H1 (cell line): Measurements from ENCODE around the gene SYK.

Experiments
- ATF2 ChIP-seq: IDR thresholded peaks from 2 replicates; pipeline ENCODE4 v1.6.1; 2012; ENCODE audit warnings: low read length, inconsistent platforms
- BACH1 ChIP-seq: IDR thresholded peaks from 2 replicates; pipeline ENCODE4 v1.6.1; 2012; ENCODE audit warnings: low read length, improper control_type of control experiment
- CREB1 ChIP-seq: IDR thresholded peaks from 2 replicates; pipeline ENCODE4 v1.6.1; 2012; ENCODE audit warnings: inconsistent platforms
- CTCF ChIP-seq, 3 experiments: IDR thresholded peaks; 1 replicate in 2 of 3; 2 replicates in 1 of 3; pipeline versions ENCODE4 v1.5.1 to v1.6.1; 2011; ENCODE audit warnings: low read length in 3 of 3, mild to moderate bottlenecking in 3 of 3, inconsistent platforms in 2 of 3, low read depth in 1 of 3, moderate library complexity in 1 of 3; ENCODE audit not compliant: insufficient read depth in 1 of 3; ENCODE audit errors: control extremely low read depth in 1 of 3
- GABPA ChIP-seq: IDR thresholded peaks from 2 replicates; pipeline ENCODE4 v1.6.1; 2011; ENCODE audit warnings: mild to moderate bottlenecking, low read length, moderate library complexity, borderline replicate concordance; ENCODE audit not compliant: insufficient read depth
- POLR2A ChIP-seq, 2 experiments: IDR thresholded peaks; 1 replicate in 1 of 2; 2 replicates in 1 of 2; pipeline ENCODE4 v1.6.1; 2011; ENCODE audit warnings: low read depth in 2 of 2, low read length in 2 of 2, mild to moderate bottlenecking in 2 of 2; ENCODE audit errors: control extremely low read depth in 1 of 2
- RFX5 ChIP-seq: IDR thresholded peaks from 2 replicates; pipeline ENCODE4 v1.6.1; 2011; ENCODE audit warnings: low read depth, low read length, improper control_type of control experiment, borderline replicate concordance

- TF ChIP-seq CTCF (IDR thresholded peaks at IDR 0.05; ENCODE audit: control extremely low read depth in 1 of 3, insufficient read depth in 1 of 3, low read depth in 1 of 3, low read length in 3 of 3) (no peak), ATF2 (no peak), POLR2A (IDR thresholded peaks at IDR 0.05; ENCODE audit: control extremely low read depth in 1 of 2, low read depth in 2 of 2, low read length in 2 of 2) (no peak), RFX5 (no peak), BACH1 (no peak), CREB1 (no peak), GABPA (no peak)
Measured at GRCh38 chr9:90789408-90789807, 12.2 kb upstream of the SYK start.
